KMS-11 (cell line): Measurements from ENCODE around the gene ATP8B3.
A peak's percentile ranks its signal among the peaks of the same experiment; 100 is the strongest.

ENCODE experiments used
- H2AFZ ChIP-seq: fragments of 200-600 bp; sonication (generic); 2 replicates; pipeline ENCODE4 v1.6.1; 2016; ENCODE audit warnings: antibody characterized with exemption, mixed run types, low read depth
- H3K27ac ChIP-seq: fragments of 200-600 bp; sonication (generic); 2 replicates; pipeline ENCODE4 v1.6.1; 2016; ENCODE audit warnings: mild to moderate bottlenecking, mixed run types
- H3K27me3 ChIP-seq: fragments of 200-600 bp; sonication (generic); 2 replicates; pipeline ENCODE4 v1.6.1; 2017; ENCODE audit warnings: mild to moderate bottlenecking, low read depth, mixed run types, moderate library complexity; ENCODE audit not compliant: insufficient read depth
- H3K36me3 ChIP-seq: fragments of 200-600 bp; sonication (generic); 2 replicates; pipeline ENCODE4 v1.6.1; 2017; ENCODE audit warnings: mild to moderate bottlenecking, mixed run types; ENCODE audit not compliant: insufficient read depth
- H3K4me1 ChIP-seq: fragments of 200-600 bp; sonication (generic); 2 replicates; pipeline ENCODE4 v1.6.1; 2016; ENCODE audit warnings: mild to moderate bottlenecking, low read depth, mixed run types; ENCODE audit not compliant: poor library complexity, severe bottlenecking
- H3K4me2 ChIP-seq: fragments of 200-600 bp; sonication (generic); 2 replicates; pipeline ENCODE4 v1.7.0; 2016; ENCODE audit warnings: mild to moderate bottlenecking, mixed run types
- H3K4me3 ChIP-seq: fragments of 200-600 bp; sonication (generic); IDR thresholded peaks from 2 replicates; pipeline ENCODE4 v1.6.1; 2017; ENCODE audit warnings: low read depth, low read length, mixed read lengths; ENCODE audit not compliant: insufficient read depth
- H3K79me2 ChIP-seq: fragments of 200-600 bp; sonication (generic); 2 replicates; pipeline ENCODE4 v1.6.1; 2016; ENCODE audit warnings: low read depth, mixed run types; ENCODE audit not compliant: insufficient read depth
- H3K9ac ChIP-seq: fragments of 200-600 bp; sonication (generic); 2 replicates; pipeline ENCODE4 v1.6.1; 2016; ENCODE audit warnings: mild to moderate bottlenecking, mixed run types
- H4K20me1 ChIP-seq: fragments of 200-600 bp; sonication (generic); 2 replicates; pipeline ENCODE4 v1.6.1; 2016; ENCODE audit warnings: mild to moderate bottlenecking, mixed run types; ENCODE audit not compliant: insufficient read depth
- TF ChIP-seq, protein P1 (sequence below): fragments of 200-600 bp; sonication (generic); conservative IDR thresholded peaks from 2 replicates; pipeline ENCODE4 v1.6.1; 2017; ENCODE audit warnings: low read depth, mild to moderate bottlenecking, antibody characterized with exemption, low read length, moderate library complexity, mixed read lengths

ATP8B3 gene

DNA sequence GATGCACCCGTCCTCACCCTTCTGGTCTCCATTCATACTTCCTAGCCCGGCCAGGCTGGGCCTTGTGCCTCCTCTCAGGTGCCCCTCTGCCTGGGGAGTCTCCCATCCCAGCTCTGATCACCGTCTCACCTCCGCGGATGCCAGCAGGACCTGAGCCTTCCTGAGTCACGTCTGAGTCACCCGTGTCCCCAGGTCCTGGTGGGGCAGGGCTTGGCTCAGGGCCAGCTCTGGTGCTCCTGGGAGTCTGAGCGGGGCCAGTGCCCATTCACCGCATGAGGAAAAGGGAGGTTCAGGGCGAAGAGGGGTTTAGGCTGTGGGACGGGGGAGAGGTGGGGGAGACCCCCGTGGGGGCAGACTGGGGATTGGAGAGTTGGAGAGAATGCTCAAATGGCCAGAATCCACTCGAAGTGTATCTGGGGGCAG, 593 bp downstream of the ATP8B3 start:
- Histone ChIP-seq H3K9ac (no peak overlapping the region), H3K27ac (no peak overlapping the region)

DNA sequence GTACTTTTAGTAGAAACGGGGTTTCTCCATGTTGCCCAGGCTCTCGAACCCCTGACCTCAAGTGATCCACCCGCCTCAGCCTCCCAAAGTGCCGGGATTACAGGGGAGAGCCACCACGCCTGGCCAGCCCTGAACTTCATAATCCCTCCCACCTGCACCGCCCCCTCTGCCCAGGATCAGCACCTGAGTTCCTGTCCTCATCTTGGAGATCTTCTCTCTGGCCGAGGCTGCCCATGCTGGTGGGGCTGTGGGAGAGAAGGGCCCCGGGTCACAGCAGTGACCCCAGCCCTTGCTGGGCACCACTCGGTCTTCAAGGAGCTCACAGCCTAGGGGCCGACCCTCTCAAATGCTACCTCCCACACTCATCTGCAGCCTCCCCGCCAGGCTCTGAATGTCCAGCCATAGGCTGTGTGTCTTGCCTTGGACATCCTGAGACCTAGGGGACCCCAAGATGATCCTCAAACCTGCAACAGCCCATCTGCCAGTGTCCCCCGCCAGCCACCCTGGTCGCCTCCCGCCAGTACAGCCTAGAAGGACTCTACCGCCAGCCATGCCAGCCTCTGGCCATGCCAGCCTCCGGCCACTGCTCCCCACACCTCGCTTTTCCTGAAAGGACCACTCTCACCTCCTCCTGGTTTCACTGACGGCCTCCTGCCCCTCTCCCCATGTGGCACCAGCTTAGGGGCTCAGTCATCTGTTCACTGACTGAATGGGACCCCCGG, 1.5 kb downstream of the ATP8B3 start:
- Histone ChIP-seq H3K4me1 (peaks cover 7% of the 10 kb centered on the region), H3K27ac (no peak overlapping the region), H4K20me1 (no peaks in the 10 kb centered on the region), H3K4me2 (no peak overlapping the region), H2AFZ (no peak overlapping the region), H3K9ac (no peak overlapping the region), H3K79me2 (no peaks in the 10 kb centered on the region), H3K27me3 (peaks cover 25% of the 10 kb centered on the region; the same call in 1 of the 2 replicates), H3K4me3 (no peak overlapping the region), H3K36me3 (no peaks in the 10 kb centered on the region)
- TF ChIP-seq, protein P1, sequence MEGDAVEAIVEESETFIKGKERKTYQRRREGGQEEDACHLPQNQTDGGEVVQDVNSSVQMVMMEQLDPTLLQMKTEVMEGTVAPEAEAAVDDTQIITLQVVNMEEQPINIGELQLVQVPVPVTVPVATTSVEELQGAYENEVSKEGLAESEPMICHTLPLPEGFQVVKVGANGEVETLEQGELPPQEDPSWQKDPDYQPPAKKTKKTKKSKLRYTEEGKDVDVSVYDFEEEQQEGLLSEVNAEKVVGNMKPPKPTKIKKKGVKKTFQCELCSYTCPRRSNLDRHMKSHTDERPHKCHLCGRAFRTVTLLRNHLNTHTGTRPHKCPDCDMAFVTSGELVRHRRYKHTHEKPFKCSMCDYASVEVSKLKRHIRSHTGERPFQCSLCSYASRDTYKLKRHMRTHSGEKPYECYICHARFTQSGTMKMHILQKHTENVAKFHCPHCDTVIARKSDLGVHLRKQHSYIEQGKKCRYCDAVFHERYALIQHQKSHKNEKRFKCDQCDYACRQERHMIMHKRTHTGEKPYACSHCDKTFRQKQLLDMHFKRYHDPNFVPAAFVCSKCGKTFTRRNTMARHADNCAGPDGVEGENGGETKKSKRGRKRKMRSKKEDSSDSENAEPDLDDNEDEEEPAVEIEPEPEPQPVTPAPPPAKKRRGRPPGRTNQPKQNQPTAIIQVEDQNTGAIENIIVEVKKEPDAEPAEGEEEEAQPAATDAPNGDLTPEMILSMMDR, result no peak

More for the DNA sequence above, 593 bp downstream of the ATP8B3 start:
- Histone ChIP-seq H3K27me3 (peaks cover 23% of the 10 kb centered on the region; the same call in 1 of the 2 replicates), H3K4me1 (peaks cover 7% of the 10 kb centered on the region), H3K79me2 (no peaks in the 10 kb centered on the region), H2AFZ (peak overlapping the region; percentile 61; the same call in 1 of the 2 replicates), H3K36me3 (no peaks in the 10 kb centered on the region), H3K4me2 (peak overlapping the region; percentile 73), H3K4me3 (no peak overlapping the region), H4K20me1 (no peaks in the 10 kb centered on the region)
- TF ChIP-seq, protein P1, result no peak

DNA sequence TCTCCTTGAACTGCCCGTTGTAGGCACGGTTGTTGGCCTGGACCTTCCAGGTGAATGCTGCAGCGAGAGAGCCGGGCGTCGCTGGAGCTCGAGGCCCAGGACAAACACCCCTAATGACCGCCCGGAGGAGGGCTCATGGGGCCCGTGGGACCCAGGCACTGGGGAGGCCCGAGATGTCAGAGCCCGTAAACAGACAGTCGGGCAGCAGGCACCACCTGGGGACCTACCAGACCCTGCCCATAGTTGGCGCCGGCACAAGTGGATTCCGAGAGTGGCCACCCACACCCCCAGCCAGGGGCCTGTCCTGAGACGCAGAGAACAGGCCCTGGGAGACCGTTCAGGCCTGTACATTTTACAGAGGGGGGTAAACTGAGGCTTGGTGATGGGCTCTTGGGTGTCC, 2.4 kb downstream of the ATP8B3 start:
- Histone ChIP-seq H2AFZ (no peak overlapping the region), H3K4me2 (no peak overlapping the region), H3K9ac (no peak overlapping the region), H3K36me3 (no peaks in the 10 kb centered on the region), H3K4me1 (peaks cover 7% of the 10 kb centered on the region), H3K27ac (no peak overlapping the region), H3K4me3 (no peak overlapping the region), H3K27me3 (peaks cover 31% of the 10 kb centered on the region; the same call in 1 of the 2 replicates), H4K20me1 (no peaks in the 10 kb centered on the region), H3K79me2 (no peaks in the 10 kb centered on the region)
- TF ChIP-seq, protein P1, result no peak

DNA sequence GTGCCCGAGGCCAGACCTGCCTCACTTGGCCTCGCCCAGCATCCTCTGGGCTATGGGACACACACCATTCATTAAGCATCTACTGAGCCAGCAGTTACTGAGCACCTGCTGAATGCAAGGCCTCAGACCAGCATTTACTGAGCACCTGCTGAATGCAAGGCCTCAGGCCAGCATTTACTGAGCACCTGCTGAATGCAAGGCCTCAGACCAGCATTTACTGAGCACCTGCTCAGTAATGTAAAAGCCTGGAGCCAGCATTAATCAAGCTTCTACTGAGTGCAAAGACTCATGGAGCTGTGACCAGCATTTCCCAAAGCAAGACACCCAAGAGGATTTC, 3.7 kb downstream of the ATP8B3 start:
- TF ChIP-seq, protein P1, result no peak
- H3K4me1 ChIP-seq, result peaks cover 7% of the 10 kb centered on the region
- H3K4me3 ChIP-seq, result no peak overlapping the region
- H4K20me1 ChIP-seq, result no peaks in the 10 kb centered on the region
- no peak overlapping the region for H3K27ac ChIP-seq
- H2AFZ ChIP-seq, result no peak overlapping the region
- peaks cover 36% of the 10 kb centered on the region; the same call in 1 of the 2 replicates for H3K27me3 ChIP-seq
- no peak overlapping the region for H3K9ac ChIP-seq
- no peak overlapping the region for H3K4me2 ChIP-seq
- H3K36me3 ChIP-seq, result no peaks in the 10 kb centered on the region
- H3K79me2 ChIP-seq, result no peaks in the 10 kb centered on the region
